Adipose tissue (tissue), 3 donors: ENCODE results near the gene PROK2. TPM values are rescaled to one million over a fixed set of nuclear protein-coding genes. Genes with fewer than 3 reads are reported as not detected.

Source experiments
- polyA plus RNA-seq, 3 donors: library from polyadenylated mRNA; stranded (reverse); fragments of 200-250 nt; gene quantifications; one replicate each; pipeline ENCODE4 v1.2.3, GENCODE V29; 2013
- donor health status: healthy with polysubstance abuse.
- donor health status: Bipolar disorder and iron deficiency.
- donor health status: healthy.

Gene PROK2
- polyA plus RNA-seq, 3 donors: 0.23 to 19.0 (median 14.8) TPM

Other genes starting within 250 kb of the PROK2 start
- 10 to 100 TPM in 2 of 3 donors, 1 to 10 TPM in 1; 6.3 to 19.2 (median 11.4) TPM for gene FOXP1, start 201.4 kb downstream of the PROK2 start, polyA plus RNA-seq
- gene EIF4E3, start 59.7 kb downstream of the PROK2 start, polyA plus RNA-seq: 10 to 100 TPM in 2 of 3 donors, 1 to 10 TPM in 1; 5.6 to 23.2 (median 15.1) TPM
- gene GPR27, start 31.3 kb downstream of the PROK2 start, polyA plus RNA-seq: 1 to 10 TPM in 2 of 3 donors, under 1 TPM in 1; 0.95 to 3.9 (median 3.5) TPM